H1 (cell line): ENCODE results near the gene FXR2. TPM values are rescaled to one million over a fixed set of nuclear protein-coding genes. Genes with fewer than 3 reads are reported as not detected.

ENCODE experiments used
- KDM4A ChIP-seq: IDR thresholded peaks from one replicate; pipeline ENCODE4 v1.7.1; 2012; ENCODE audit warnings: low read depth, mild to moderate bottlenecking, moderate library complexity, low read length, inconsistent platforms; ENCODE audit not compliant: severe bottlenecking
- RAD21 ChIP-seq, 2 experiments: IDR thresholded peaks in 1 of 2; conservative IDR thresholded peaks in 1 of 2; 2 replicates each; pipeline ENCODE4 v1.6.1; 2011; ENCODE audit warnings: low read depth in 2 of 2, low read length in 2 of 2, improper control_type of control experiment in 1 of 2, inconsistent platforms in 1 of 2, mild to moderate bottlenecking in 1 of 2, moderate library complexity in 1 of 2
- SIX5 ChIP-seq: IDR thresholded peaks from 2 replicates; pipeline ENCODE4 v1.6.1; 2011; ENCODE audit warnings: mild to moderate bottlenecking, low read depth, low read length
- polyA plus RNA-seq, 7 experiments: library from polyadenylated mRNA; depleted of rRNA in 3 of 7; stranded (reverse) in 5 of 7; unstranded in 2 of 7; fragments of >200 nt in 5 of 7; fragments of 200-250 nt in 2 of 7; gene quantifications; 1 replicate in 5 of 7; 2 replicates in 1 of 7; 4 replicates in 1 of 7; pipeline versions ENCODE4 v1.2.1 to v1.2.3, GENCODE V29; 2011 to 2013; ENCODE audit warnings: missing spikeins in 2 of 7, mixed read lengths in 2 of 7
- total RNA-seq: library from RNA; stranded (reverse); fragmentation: NEBNext Ultra II Directional; extraction: Animal tissue kit (Norgen Biotek cat#: 25700); gene quantifications from 2 replicates; pipeline ENCODE4 v1.2.1, GENCODE V29; 2021
- TF ChIP-seq, protein P1 (sequence below): IDR thresholded peaks from 2 replicates; pipeline ENCODE4 v1.6.1; 2011; ENCODE audit warnings: low read length, improper control_type of control experiment

FXR2 gene
- total and polyA plus RNA-seq, 2 of the 8 experiments (the other 6 are each of a cell fraction or from before 2014, with no cell fraction given), result 26.2 to 44.0 TPM

DNA sequence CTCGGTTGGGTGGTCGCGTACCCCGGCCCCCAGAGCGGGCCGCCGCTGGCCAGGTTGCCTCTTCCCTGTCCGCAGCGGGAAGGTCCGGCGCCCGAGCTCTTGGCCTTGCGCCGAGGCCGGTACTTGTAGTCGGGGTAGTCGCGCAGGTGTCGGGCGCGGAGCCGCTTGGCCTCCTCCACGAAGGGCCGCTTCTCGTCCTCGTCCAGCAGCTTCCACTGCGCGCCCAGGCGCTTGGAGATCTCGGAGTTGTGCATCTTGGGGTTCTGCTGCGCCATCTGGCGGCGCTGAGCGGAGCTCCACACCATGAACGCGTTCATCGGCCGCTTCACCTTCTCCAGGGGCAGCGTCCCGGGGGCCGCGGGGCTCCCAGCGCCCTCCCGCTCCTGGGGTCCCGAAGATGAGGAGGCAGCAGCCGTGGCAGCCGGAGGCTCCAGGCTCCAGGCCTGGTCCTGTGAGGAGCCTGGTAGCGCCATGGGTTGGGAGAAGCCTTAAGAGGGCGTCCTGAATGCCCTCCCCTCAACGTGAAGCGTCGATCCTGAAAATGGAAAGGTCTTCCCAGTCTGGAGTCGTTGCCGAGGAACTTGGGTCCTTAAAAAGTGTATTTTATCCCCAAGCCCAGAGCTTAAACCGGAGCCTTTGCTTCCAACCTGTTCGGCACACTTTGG lies 25.4 kb downstream of the FXR2 start (continued):
- TF ChIP-seq, protein P1, sequence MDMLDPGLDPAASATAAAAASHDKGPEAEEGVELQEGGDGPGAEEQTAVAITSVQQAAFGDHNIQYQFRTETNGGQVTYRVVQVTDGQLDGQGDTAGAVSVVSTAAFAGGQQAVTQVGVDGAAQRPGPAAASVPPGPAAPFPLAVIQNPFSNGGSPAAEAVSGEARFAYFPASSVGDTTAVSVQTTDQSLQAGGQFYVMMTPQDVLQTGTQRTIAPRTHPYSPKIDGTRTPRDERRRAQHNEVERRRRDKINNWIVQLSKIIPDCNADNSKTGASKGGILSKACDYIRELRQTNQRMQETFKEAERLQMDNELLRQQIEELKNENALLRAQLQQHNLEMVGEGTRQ, result no peak
- TF ChIP-seq RAD21 (IDR thresholded peaks at IDR 0.05 in 1 of 2, conservative IDR thresholded peaks at IDR 0.05 in 1 of 2; ENCODE audit: low read depth in 2 of 2, low read length in 2 of 2), result peak; percentile 66 to 83
- peak; percentile 32 for TF ChIP-seq KDM4A
- TF ChIP-seq SIX5, result no peak
